GM18502 (cell line): ENCODE results near the gene SLC25A46.
"Not testable (repeated sequence)": the region's sequence is repeated elsewhere in the genome, so short reads cannot be mapped to it uniquely, and the experiment has no call there.

ENCODE experiments used
- ATAC-seq: cut with Tn5 transposase; IDR thresholded peaks from one replicate; pipeline ENCODE4 v1.9.1; 2021; ENCODE audit warnings: mild to moderate bottlenecking; ENCODE audit not compliant: unreplicated experiment, poor library complexity

SLC25A46 gene

DNA sequence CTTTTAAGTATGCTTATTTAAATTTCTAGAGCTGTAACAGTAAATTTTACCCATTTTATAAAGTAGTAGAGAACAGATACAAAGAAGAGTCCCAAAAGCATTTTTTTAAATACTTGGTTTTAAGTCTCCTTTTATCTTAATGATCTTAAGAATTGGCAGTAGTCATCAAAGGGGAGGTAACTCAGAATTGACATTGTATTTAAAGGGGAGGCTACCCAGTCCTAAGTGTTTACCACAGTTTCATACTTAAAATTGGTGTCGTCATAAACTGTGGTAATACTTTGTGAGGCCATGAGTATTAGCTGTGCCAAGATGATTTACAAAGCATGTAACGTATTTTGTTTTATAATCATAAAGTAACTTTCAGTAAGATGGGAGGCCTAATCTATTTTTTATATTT lies 14.8 kb downstream of the SLC25A46 start:
- no peak for ATAC-seq

- no peak for ATAC-seq
Measured at GRCh38 chr5:110754181-110754580, 15.4 kb downstream of the SLC25A46 start.

DNA sequence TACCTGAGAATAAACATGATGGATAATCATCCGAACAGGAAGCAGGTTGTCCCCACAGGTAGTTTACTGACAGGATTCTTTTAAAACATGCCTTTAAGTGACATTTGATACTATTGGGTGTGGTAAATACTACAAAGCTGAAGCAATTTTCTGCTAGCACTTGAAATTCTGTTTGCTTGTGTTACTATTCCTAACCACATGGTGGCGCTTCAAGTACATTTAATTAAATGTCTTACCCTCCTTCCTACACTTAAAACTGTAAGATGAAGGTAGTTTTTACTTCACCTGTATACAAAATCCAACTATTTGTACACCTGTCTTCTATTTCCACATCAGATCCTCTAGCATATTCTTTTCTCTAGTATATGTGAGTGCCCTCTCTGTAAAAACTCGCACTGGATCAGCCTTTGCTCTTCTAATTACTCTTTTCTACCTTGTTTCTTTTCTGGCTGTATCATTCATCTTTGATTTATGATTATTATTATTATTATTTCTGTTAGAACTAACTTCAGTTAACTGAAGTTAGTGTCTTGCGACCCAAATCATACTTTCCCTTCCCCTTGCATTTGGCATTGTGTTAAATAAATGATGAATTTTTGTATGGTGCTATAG lies 18.4 kb downstream of the SLC25A46 start:
- ATAC-seq, result no peak

- ATAC-seq, result no peak
Measured at GRCh38 chr5:110760158-110760557, 21.4 kb downstream of the SLC25A46 start.

DNA sequence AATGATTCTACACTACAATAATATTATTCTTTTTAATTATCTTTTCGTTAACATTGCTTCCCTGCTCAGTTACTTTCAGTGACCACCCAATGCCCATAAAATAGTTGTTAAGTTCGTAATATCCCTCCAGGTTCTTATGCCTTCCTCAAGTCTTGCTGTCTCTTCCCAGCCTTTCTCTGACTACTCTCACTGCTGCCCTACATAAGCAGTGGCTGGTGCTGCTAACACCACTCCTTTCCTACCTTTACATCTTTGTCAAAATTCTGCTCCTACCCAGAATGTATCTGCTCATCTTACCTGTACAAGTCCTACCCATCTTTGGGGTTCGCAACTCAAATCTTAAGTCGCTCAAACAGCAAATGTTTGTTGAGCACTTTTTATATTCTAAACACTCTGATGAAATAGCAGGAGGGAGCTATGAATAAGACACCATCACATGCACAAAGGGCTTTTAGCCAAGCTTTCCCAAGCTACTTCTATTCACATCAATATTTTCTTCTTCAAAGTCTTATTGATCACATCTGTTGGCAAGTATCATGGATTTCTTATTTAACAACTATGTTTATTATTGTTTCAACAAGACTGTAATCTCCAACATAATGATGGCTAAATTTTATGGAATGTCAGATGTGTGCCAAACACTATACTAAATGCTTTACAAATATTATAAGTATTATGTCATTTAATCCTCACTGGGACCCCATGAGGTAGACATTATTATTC lies 29.5 kb downstream of the SLC25A46 start:
- no peak for ATAC-seq

GRCh38 chr5:110769000-110769681 lies 30.3 kb downstream of the SLC25A46 start:
- no peak for ATAC-seq

DNA sequence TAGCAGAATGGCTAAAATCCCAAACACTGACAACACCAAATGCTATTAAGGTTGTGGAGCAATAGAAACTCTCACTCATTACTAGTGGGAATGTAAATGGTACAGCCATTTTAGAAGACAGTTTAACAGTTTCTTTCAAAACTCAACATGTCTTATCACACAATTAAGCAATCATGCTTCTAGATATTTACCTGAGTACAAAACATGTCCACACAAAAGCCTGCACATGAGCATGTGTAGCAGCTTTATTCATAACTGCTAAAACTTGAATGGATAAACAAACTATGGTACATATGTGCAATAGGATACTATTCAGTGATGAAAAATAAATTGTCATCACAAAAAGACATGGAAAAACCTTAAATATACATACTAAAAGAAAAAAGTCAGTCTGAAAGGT lies 31.5 kb downstream of the SLC25A46 start:
- ATAC-seq, result no peak

GRCh38 chr5:110784901-110785300 lies 46.1 kb downstream of the SLC25A46 start:
- no peak for ATAC-seq

- no peak for ATAC-seq
Measured at GRCh38 chr5:110785356-110785755, 46.5 kb downstream of the SLC25A46 start.

DNA sequence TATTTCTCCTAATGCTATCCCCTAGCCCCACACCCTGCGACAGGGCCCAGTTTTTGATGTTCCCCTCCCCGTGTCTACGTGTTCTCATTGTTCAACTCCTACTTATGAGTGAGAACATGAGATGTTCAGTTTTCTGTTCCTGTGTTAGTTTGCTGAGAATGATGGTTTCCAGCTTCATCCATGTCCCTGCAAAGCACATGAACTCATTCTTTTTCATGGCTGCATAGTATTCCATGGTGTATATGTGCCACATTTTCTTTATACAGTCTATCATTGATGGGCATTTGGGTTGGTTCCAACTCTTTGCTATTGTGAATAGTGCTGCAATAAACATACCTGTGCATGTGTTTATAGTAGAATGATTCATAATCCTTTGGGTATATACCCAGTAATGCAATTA lies 49.2 kb downstream of the SLC25A46 start:
- not testable (repeated sequence) for ATAC-seq

DNA sequence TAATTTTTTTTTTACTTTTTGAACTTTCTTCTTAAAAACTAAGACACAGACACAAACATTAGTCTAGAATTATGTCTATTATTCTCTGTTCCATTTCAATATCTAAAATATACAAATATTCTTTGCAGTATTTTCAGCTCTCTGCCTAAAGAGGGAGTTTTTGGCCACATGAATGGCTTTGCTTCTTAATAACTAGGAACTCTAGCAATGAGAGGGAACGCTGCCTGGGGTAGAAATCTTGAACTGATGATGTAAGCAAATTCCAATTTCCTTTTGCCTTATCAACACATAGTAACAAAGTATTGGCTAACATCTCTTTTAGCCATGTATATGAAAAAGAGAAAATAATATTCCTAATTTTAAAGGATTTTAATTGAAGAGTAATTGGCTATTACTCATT lies 51.9 kb downstream of the SLC25A46 start:
- no peak for ATAC-seq

GRCh38 chr5:110802998-110803397 lies 64.2 kb downstream of the SLC25A46 start:
- no peak for ATAC-seq

DNA sequence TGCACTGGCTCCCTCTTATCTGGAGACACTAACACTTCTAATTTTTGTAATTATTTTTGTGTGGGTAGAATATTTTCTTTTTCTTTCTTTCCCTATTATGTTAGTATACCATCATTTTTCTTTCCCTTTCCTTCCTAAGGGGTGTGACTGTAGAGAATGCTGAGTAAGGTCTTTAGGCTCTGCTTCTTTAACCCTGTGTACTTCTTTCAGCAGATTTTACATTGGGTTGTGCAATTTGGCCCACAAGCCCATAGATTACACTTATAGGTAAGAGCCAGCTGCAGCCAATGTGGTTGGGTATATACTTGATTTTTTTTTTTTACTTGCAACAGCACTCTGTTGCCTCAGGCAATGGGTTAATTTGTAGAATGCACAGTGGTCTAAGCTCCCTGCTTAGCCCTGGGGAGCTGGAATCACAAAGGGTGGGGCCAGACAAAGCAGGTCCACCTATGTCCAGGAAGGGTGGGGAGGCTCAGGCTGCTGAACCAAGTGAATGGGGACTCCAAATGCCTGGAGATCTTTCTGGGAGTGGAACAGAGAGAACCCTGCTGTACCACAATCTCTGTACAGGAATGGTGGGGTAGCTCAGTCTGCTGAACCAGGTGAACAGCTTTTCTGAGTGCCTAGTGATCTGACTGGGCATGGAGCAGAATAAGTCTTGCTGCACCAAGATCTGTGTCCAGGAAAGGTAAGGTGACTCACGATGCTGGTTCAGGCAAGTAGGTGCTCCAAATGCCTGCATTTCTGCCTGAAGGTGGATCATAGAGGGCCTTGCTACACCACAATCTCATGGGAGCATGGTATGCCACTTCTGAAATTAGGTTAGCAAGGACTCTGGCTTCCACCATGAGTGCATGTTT lies 64.9 kb downstream of the SLC25A46 start:
- no peak for ATAC-seq

GRCh38 chr5:110807169-110807568 lies 68.4 kb downstream of the SLC25A46 start:
- ATAC-seq, result no peak

GRCh38 chr5:110809006-110809405 lies 70.2 kb downstream of the SLC25A46 start:
- no peak for ATAC-seq
